Memory B cell (primary cell): Measurements from ENCODE around the gene CMKLR1.

ENCODE experiments used
- ATAC-seq: fragments of 150-1000 bp; cut with Tn5 transposase; 2 replicates; pipeline ENCODE4 v1.10.0; 2021; ENCODE audit warnings: low read depth, mild to moderate bottlenecking, moderate library complexity
- DNase-seq, 2 donors: peaks; one replicate each; pipeline ENCODE4 v3.0.0; 2022; ENCODE audit warnings: low spot score in 2 of 2
- H3K27ac Mint-ChIP-seq: one replicate; pipeline ENCODE4 v1.8.0; 2022; ENCODE audit warnings: mild to moderate bottlenecking, moderate library complexity, mixed read lengths
- H3K27me3 Mint-ChIP-seq: one replicate; pipeline ENCODE4 v1.8.0; 2022; ENCODE audit warnings: mixed read lengths
- H3K36me3 Mint-ChIP-seq: one replicate; pipeline ENCODE4 v1.8.0; 2022; ENCODE audit warnings: mild to moderate bottlenecking, mixed read lengths
- H3K4me1 Mint-ChIP-seq: one replicate; pipeline ENCODE4 v1.8.0; 2022; ENCODE audit warnings: mixed read lengths
- H3K4me3 Mint-ChIP-seq: one replicate; pipeline ENCODE4 v1.8.0; 2022; ENCODE audit warnings: mild to moderate bottlenecking, moderate library complexity, mixed read lengths
- H3K9me3 Mint-ChIP-seq: one replicate; pipeline ENCODE4 v1.8.0; 2022; ENCODE audit warnings: mixed read lengths

CMKLR1 gene

GRCh38 chr12:108355069-108355468 lies 16.0 kb upstream of the CMKLR1 start:
- Mint-ChIP-seq H3K27me3 (peaks cover 11% of the 10 kb centered on the region), H3K4me1 (no peaks in the 10 kb centered on the region), H3K4me3 (no peak overlapping the region), H3K27ac (no peak overlapping the region), H3K36me3 (no peaks in the 10 kb centered on the region), H3K9me3 (no peaks in the 10 kb centered on the region)
- ATAC-seq: no peak
- DNase-seq: no peak

- no peak for DNase-seq
Observed at GRCh38 chr12:108352591-108352990, 13.5 kb upstream of the CMKLR1 start.

GRCh38 chr12:108350511-108350910 lies 11.4 kb upstream of the CMKLR1 start:
- Mint-ChIP-seq H3K36me3 (no peaks in the 10 kb centered on the region), H3K4me1 (no peaks in the 10 kb centered on the region), H3K27ac (no peak overlapping the region), H3K4me3 (no peak overlapping the region), H3K9me3 (no peaks in the 10 kb centered on the region), H3K27me3 (peaks cover 8% of the 10 kb centered on the region)
- ATAC-seq (no peak), DNase-seq (no peak)

More at GRCh38 chr12:108352591-108352990, 13.5 kb upstream of the CMKLR1 start:
- H3K27me3 Mint-ChIP-seq: peaks cover 9% of the 10 kb centered on the region
- no peaks in the 10 kb centered on the region for H3K36me3 Mint-ChIP-seq
- ATAC-seq: no peak
- no peak overlapping the region for H3K27ac Mint-ChIP-seq
- H3K4me3 Mint-ChIP-seq: no peak overlapping the region
- no peaks in the 10 kb centered on the region for H3K9me3 Mint-ChIP-seq
- no peaks in the 10 kb centered on the region for H3K4me1 Mint-ChIP-seq

GRCh38 chr12:108349278-108349688 lies 10.2 kb upstream of the CMKLR1 start:
- no peaks in the 10 kb centered on the region for H3K4me1 Mint-ChIP-seq
- H3K36me3 Mint-ChIP-seq: peaks cover 2% of the 10 kb centered on the region
- no peak overlapping the region for H3K27ac Mint-ChIP-seq
- ATAC-seq (no peak), DNase-seq (no peak)
- peaks cover 9% of the 10 kb centered on the region for H3K27me3 Mint-ChIP-seq
- peaks cover 2% of the 10 kb centered on the region for H3K9me3 Mint-ChIP-seq
- no peak overlapping the region for H3K4me3 Mint-ChIP-seq

- Mint-ChIP-seq H3K4me3 (no peak overlapping the region), H3K27ac (no peak overlapping the region), H3K4me1 (no peaks in the 10 kb centered on the region), H3K27me3 (peaks cover 9% of the 10 kb centered on the region), H3K9me3 (peaks cover 2% of the 10 kb centered on the region), H3K36me3 (peaks cover 2% of the 10 kb centered on the region)
- no peak for ATAC-seq
- no peak for DNase-seq
Observed at GRCh38 chr12:108348842-108349241, 9.7 kb upstream of the CMKLR1 start.

GRCh38 chr12:108346727-108347710 lies 7.9 kb upstream of the CMKLR1 start:
- no peak for DNase-seq
- Mint-ChIP-seq H3K9me3 (peaks cover 2% of the 10 kb centered on the region), H3K36me3 (peaks cover 2% of the 10 kb centered on the region), H3K27me3 (peaks cover 6% of the 10 kb centered on the region), H3K27ac (no peak overlapping the region), H3K4me3 (no peak overlapping the region), H3K4me1 (no peaks in the 10 kb centered on the region)
- ATAC-seq: no peak

GRCh38 chr12:108345716-108346633 lies 6.9 kb upstream of the CMKLR1 start:
- no peaks in the 10 kb centered on the region for H3K4me1 Mint-ChIP-seq
- peaks cover 4% of the 10 kb centered on the region for H3K9me3 Mint-ChIP-seq
- no peak for ATAC-seq
- H3K27ac Mint-ChIP-seq: no peak overlapping the region
- H3K4me3 Mint-ChIP-seq: no peak overlapping the region
- H3K36me3 Mint-ChIP-seq: peaks cover 2% of the 10 kb centered on the region
- H3K27me3 Mint-ChIP-seq: peaks cover 8% of the 10 kb centered on the region
- DNase-seq: no peak

GRCh38 chr12:108342985-108343384 lies 3.9 kb upstream of the CMKLR1 start:
- DNase-seq (no peak), ATAC-seq (no peak)
- Mint-ChIP-seq H3K27ac (no peak overlapping the region), H3K4me3 (no peak overlapping the region), H3K4me1 (no peaks in the 10 kb centered on the region), H3K9me3 (peaks cover 4% of the 10 kb centered on the region), H3K36me3 (peaks cover 2% of the 10 kb centered on the region), H3K27me3 (peaks cover 15% of the 10 kb centered on the region)

GRCh38 chr12:108341854-108342847 lies 3.0 kb upstream of the CMKLR1 start:
- Mint-ChIP-seq H3K27me3 (peaks cover 21% of the 10 kb centered on the region), H3K9me3 (peaks cover 4% of the 10 kb centered on the region), H3K36me3 (peaks cover 2% of the 10 kb centered on the region)

GRCh38 chr12:108341356-108341755 lies 2.2 kb upstream of the CMKLR1 start:
- peaks cover 22% of the 10 kb centered on the region for H3K27me3 Mint-ChIP-seq
- H3K9me3 Mint-ChIP-seq: peaks cover 4% of the 10 kb centered on the region
- no peak overlapping the region for H3K4me3 Mint-ChIP-seq
- H3K4me1 Mint-ChIP-seq: no peaks in the 10 kb centered on the region
- peaks cover 2% of the 10 kb centered on the region for H3K36me3 Mint-ChIP-seq
- H3K27ac Mint-ChIP-seq: no peak overlapping the region
- DNase-seq (no peak), ATAC-seq (no peak)

More at GRCh38 chr12:108341854-108342847, 3.0 kb upstream of the CMKLR1 start:
- no peak overlapping the region for H3K27ac Mint-ChIP-seq
- H3K4me1 Mint-ChIP-seq: no peaks in the 10 kb centered on the region
- no peak overlapping the region for H3K4me3 Mint-ChIP-seq
- DNase-seq: no peak
- no peak for ATAC-seq

GRCh38 chr12:108340037-108340436 lies 926 bp upstream of the CMKLR1 start:
- no peak for DNase-seq
- Mint-ChIP-seq H3K4me1 (no peaks in the 10 kb centered on the region), H3K4me3 (no peak overlapping the region), H3K27me3 (peaks cover 22% of the 10 kb centered on the region), H3K9me3 (peaks cover 4% of the 10 kb centered on the region), H3K27ac (no peak overlapping the region), H3K36me3 (peaks cover 2% of the 10 kb centered on the region)
- ATAC-seq: no peak

- H3K4me1 Mint-ChIP-seq: no peaks in the 10 kb centered on the region
- no peaks in the 10 kb centered on the region for H3K36me3 Mint-ChIP-seq
- ATAC-seq (no peak), DNase-seq (no peak)
- peaks cover 19% of the 10 kb centered on the region for H3K27me3 Mint-ChIP-seq
- H3K27ac Mint-ChIP-seq: no peak overlapping the region
- H3K9me3 Mint-ChIP-seq: peaks cover 2% of the 10 kb centered on the region
- H3K4me3 Mint-ChIP-seq: no peak overlapping the region
Observed at GRCh38 chr12:108337235-108338223, 1.6 kb downstream of the CMKLR1 start.
